Activated CD8-positive, alpha-beta memory T cell treated with anti-CD3 and anti-CD28 coated beads, Interleukin-2, amount 10 ng/mL, durations not matched to agents 7 days and 5 days (primary cell): Measurements from ENCODE around the gene KIF3B. TPM values are rescaled to one million over a fixed set of nuclear protein-coding genes. Genes with fewer than 3 reads are reported as not detected.

Source experiments
- ATAC-seq: fragments of 150-1000 bp; cut with Tn5 transposase; one replicate; pipeline ENCODE4 v1.10.0; 2021; ENCODE audit warnings: moderate library complexity
- CTCF ChIA-PET: fragments of 350-600 bp; sonication (Branson Sonifier 250); formaldehyde crosslinking; loops from one replicate; lab custom pipeline; 2021; ENCODE audit warnings: antibody characterized with exemption; lab: Charles Lee
- DNase-seq: peaks from one replicate; pipeline ENCODE4 v3.0.0-alpha.2; 2020
- H3K27ac Mint-ChIP-seq: one replicate; pipeline ENCODE4 v1.8.0; 2021; ENCODE audit warnings: mild to moderate bottlenecking, mixed read lengths
- H3K27me3 Mint-ChIP-seq: one replicate; pipeline ENCODE4 v1.8.0; 2021; ENCODE audit warnings: mixed read lengths
- H3K36me3 Mint-ChIP-seq: one replicate; pipeline ENCODE4 v1.8.0; 2021; ENCODE audit warnings: mild to moderate bottlenecking, mixed read lengths
- H3K4me1 Mint-ChIP-seq: one replicate; pipeline ENCODE4 v1.8.0; 2021; ENCODE audit warnings: mixed read lengths
- H3K4me3 Mint-ChIP-seq: one replicate; pipeline ENCODE4 v1.8.0; 2021; ENCODE audit warnings: mild to moderate bottlenecking, moderate library complexity, mixed read lengths
- H3K9me3 Mint-ChIP-seq: one replicate; pipeline ENCODE4 v1.8.0; 2022; ENCODE audit warnings: low read depth, mixed read lengths
- total RNA-seq, 2 experiments: library from RNA; stranded (reverse); gene quantifications; one replicate each; pipeline ENCODE4 v1.2.3, GENCODE V29; 2021

Gene KIF3B
- total RNA-seq: 10 to 100 TPM; 19.9 to 26.0 TPM

GRCh38 chr20:32277361-32278198, at the start of gene KIF3B:
Gene KIF3B (plus strand): TSS chr20:32277651. CDS start chr20:32309778, 32,127 bp downstream.
- ATAC-seq (peak; percentile 88), DNase-seq (peak; percentile 95)
- H3K4me1 Mint-ChIP-seq: peaks cover 44% of the 10 kb centered on the region
- H3K27me3 Mint-ChIP-seq: no peaks in the 10 kb centered on the region
- peak within 1 kb of the TSS; percentile 85 for H3K27ac Mint-ChIP-seq
- H3K9me3 Mint-ChIP-seq: peaks cover 3% of the 10 kb centered on the region
- CTCF ChIA-PET: interaction anchor here (1.0 kb wide), 1 partner anchor 75 kb away, joined by 3 read pairs; no protein-coding TSS in a partner anchor
- H3K36me3 Mint-ChIP-seq: peaks cover 15% of the 10 kb centered on the region
- H3K4me3 Mint-ChIP-seq: peak within 1 kb of the TSS; percentile 84

DNA sequence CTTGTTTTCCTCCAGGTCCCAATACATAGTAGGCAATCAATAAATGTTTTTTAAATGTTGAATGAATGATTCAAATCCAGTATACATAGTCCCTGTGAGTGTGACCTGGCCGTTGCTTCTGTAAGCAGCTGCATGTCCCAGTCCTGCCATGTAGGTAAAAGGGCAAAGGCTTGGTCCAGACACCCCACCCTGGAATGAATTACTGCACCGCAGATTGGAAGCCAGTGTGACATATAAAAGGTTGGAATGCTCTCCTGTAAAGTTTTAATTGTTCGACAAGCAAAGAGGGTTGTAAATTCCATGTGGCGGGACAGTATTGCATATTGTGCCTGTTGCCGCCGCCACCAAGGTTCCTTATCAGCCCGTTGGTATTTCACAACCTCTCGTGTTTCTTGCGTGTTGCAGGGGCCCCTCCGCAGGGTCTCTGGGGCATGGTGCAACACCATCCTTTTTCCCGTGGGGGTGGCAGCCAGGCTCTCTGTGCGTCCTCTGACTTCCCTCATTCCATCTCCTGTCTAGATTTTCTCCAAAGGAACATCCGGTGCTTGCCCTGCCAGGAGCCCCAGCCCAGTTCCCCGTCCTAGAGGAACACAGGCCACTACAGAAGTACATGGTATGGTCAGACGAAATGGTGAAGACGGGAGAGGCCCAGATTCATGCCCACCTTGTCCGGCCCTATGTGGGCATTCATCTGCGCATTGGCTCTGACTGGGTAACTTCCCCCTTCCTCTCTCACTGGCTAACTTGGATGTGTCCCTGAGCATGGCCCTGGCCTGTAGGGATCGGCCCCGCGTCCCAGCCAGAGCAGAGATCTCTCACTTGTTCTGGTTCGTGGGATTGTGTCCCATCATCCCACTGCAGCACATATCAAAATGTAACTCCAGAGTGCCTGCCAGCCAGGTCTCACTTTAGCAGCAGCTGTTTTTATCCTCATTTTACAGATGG, 49.4 kb upstream of the KIF3B start:
- no peak overlapping the region for H3K4me3 Mint-ChIP-seq
- no peak overlapping the region for H3K27ac Mint-ChIP-seq
- peaks cover 31% of the 10 kb centered on the region for H3K36me3 Mint-ChIP-seq
- H3K27me3 Mint-ChIP-seq: no peaks in the 10 kb centered on the region
- no peaks in the 10 kb centered on the region for H3K9me3 Mint-ChIP-seq
- peaks cover 19% of the 10 kb centered on the region for H3K4me1 Mint-ChIP-seq
- CTCF ChIA-PET: no interaction called here
- DNase-seq (no peak), ATAC-seq (no peak)

GRCh38 chr20:32229251-32229747, 48.2 kb upstream of the KIF3B start:
- H3K27me3 Mint-ChIP-seq: no peaks in the 10 kb centered on the region
- DNase-seq: no peak
- H3K9me3 Mint-ChIP-seq: no peaks in the 10 kb centered on the region
- peaks cover 39% of the 10 kb centered on the region for H3K36me3 Mint-ChIP-seq
- ATAC-seq: no peak
- CTCF ChIA-PET: no interaction called here
- peaks cover 22% of the 10 kb centered on the region for H3K4me1 Mint-ChIP-seq
- no peak overlapping the region for H3K4me3 Mint-ChIP-seq
- no peak overlapping the region for H3K27ac Mint-ChIP-seq

- H3K4me1 Mint-ChIP-seq: peaks cover 22% of the 10 kb centered on the region
- no peaks in the 10 kb centered on the region for H3K27me3 Mint-ChIP-seq
- peak overlapping the region; percentile 2 for H3K27ac Mint-ChIP-seq
- H3K36me3 Mint-ChIP-seq: peaks cover 41% of the 10 kb centered on the region
- ATAC-seq: no peak
- H3K4me3 Mint-ChIP-seq: no peak overlapping the region
- no peak for DNase-seq
- no peaks in the 10 kb centered on the region for H3K9me3 Mint-ChIP-seq
- CTCF ChIA-PET: interaction anchor here (1.7 kb wide), 1 partner anchor 11 kb away, joined by 5 read pairs; no protein-coding TSS in a partner anchor
These were observed 46.7 kb upstream of the KIF3B start for GRCh38 chr20:32230707-32231106.

- Mint-ChIP-seq H3K4me3 (no peak overlapping the region), H3K9me3 (no peaks in the 10 kb centered on the region), H3K27me3 (no peaks in the 10 kb centered on the region), H3K27ac (peak overlapping the region; percentile 90), H3K4me1 (peaks cover 22% of the 10 kb centered on the region), H3K36me3 (peaks cover 42% of the 10 kb centered on the region)
- ATAC-seq (no peak), DNase-seq (no peak)
- CTCF ChIA-PET: interaction anchor here (1.7 kb wide), 1 partner anchor 11 kb away, joined by 5 read pairs; no protein-coding TSS in a partner anchor
These were observed 46.2 kb upstream of the KIF3B start for GRCh38 chr20:32231245-32231644.

DNA sequence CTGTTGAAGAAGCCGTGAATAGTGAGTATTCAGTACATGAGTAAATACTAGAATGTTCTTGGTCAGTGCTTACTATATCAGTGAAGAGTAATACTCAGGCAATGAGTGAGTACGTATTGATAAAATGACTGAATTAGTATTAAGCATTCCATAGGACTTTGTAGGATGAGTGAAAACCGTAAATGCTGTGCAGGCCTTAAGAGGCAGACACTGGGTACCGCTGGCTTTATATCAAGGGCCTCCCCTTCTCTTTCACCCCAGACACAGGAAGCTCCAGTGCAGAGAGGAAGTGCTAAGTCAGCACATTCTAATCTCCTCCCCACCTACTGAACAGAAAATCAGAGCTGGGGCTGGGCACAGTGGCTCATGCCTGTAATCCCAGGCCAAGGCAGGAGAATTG, 45.6 kb upstream of the KIF3B start:
- peak overlapping the region; percentile 90 for H3K27ac Mint-ChIP-seq
- DNase-seq: peak; percentile 67
- H3K36me3 Mint-ChIP-seq: peaks cover 41% of the 10 kb centered on the region
- peaks cover 22% of the 10 kb centered on the region for H3K4me1 Mint-ChIP-seq
- CTCF ChIA-PET: interaction anchor here (0.9 to 1.7 kb wide), 6 partner anchors 9 to 54 kb away, joined by 3 to 5 read pairs (median 3); no protein-coding TSS in a partner anchor
- H3K27me3 Mint-ChIP-seq: no peaks in the 10 kb centered on the region
- no peak overlapping the region for H3K4me3 Mint-ChIP-seq
- H3K9me3 Mint-ChIP-seq: no peaks in the 10 kb centered on the region
- peak; percentile 92 for ATAC-seq

GRCh38 chr20:32232326-32232886, 45.0 kb upstream of the KIF3B start:
- Mint-ChIP-seq H3K4me1 (peaks cover 22% of the 10 kb centered on the region), H3K27me3 (no peaks in the 10 kb centered on the region), H3K9me3 (no peaks in the 10 kb centered on the region), H3K36me3 (peaks cover 44% of the 10 kb centered on the region), H3K27ac (peak overlapping the region; percentile 90), H3K4me3 (no peak overlapping the region)
- CTCF ChIA-PET: interaction anchor here (0.9 to 1.7 kb wide), 6 partner anchors 9 to 53 kb away, joined by 3 to 5 read pairs (median 3); no protein-coding TSS in a partner anchor
- DNase-seq (no peak), ATAC-seq (no peak)

GRCh38 chr20:32233286-32233685, 44.2 kb upstream of the KIF3B start:
- peaks cover 43% of the 10 kb centered on the region for H3K36me3 Mint-ChIP-seq
- CTCF ChIA-PET: interaction anchor here (1.2 kb wide), 1 partner anchor 16 kb away, joined by 3 read pairs; no protein-coding TSS in a partner anchor
- ATAC-seq (no peak), DNase-seq (no peak)
- no peaks in the 10 kb centered on the region for H3K27me3 Mint-ChIP-seq
- peaks cover 22% of the 10 kb centered on the region for H3K4me1 Mint-ChIP-seq
- H3K27ac Mint-ChIP-seq: peak overlapping the region; percentile 90
- H3K4me3 Mint-ChIP-seq: no peak overlapping the region
- no peaks in the 10 kb centered on the region for H3K9me3 Mint-ChIP-seq

GRCh38 chr20:32234135-32234808, 43.2 kb upstream of the KIF3B start:
- Mint-ChIP-seq H3K36me3 (peaks cover 39% of the 10 kb centered on the region), H3K27me3 (no peaks in the 10 kb centered on the region), H3K4me1 (peaks cover 22% of the 10 kb centered on the region), H3K4me3 (no peak overlapping the region), H3K9me3 (no peaks in the 10 kb centered on the region), H3K27ac (no peak overlapping the region)
- ATAC-seq: no peak
- CTCF ChIA-PET: no interaction called here
- DNase-seq: no peak

DNA sequence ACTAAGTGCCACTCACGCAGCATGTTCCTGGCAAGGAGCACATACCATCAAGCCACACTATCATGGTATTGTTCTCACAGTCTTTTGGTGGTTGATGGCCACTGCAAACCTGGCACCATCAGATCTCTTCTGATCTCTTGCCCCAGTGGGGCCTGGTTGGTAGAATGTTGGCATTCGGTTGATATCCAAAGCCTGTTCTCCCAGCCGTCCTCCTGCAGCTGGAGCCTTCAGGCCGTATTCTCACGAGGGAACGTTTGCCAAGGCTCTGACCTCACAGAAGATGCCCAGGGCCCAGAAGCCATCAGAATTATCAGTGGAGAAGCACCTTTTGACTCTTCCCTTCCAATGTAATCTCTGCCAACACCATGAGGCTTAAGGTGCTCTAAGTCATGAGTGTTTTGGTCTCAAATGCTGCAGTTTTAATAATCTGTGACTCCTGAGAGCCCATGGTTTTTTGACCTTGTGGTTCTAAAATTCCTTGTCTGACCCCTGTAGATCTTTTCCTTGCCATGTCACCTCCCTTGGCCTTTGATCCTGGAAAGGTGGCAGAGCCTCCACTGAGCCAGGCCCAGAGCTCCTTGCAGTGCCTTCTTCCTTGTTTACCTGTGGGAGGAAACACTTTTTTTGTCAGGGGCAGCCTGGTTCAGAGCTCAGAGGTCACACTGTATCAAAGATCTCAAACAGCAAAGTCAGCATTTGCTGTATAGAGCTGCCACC, 42.0 kb upstream of the KIF3B start:
- no peaks in the 10 kb centered on the region for H3K9me3 Mint-ChIP-seq
- no peak for ATAC-seq
- H3K27ac Mint-ChIP-seq: no peak overlapping the region
- no peak overlapping the region for H3K4me3 Mint-ChIP-seq
- H3K36me3 Mint-ChIP-seq: peaks cover 37% of the 10 kb centered on the region
- no peak for DNase-seq
- H3K27me3 Mint-ChIP-seq: no peaks in the 10 kb centered on the region
- peaks cover 27% of the 10 kb centered on the region for H3K4me1 Mint-ChIP-seq
- CTCF ChIA-PET: interaction anchor here (0.9 to 1.3 kb wide), 2 partner anchors 10 to 12 kb away, joined by 3 read pairs; no protein-coding TSS in a partner anchor

GRCh38 chr20:32236048-32236533, 41.4 kb upstream of the KIF3B start:
- Mint-ChIP-seq H3K36me3 (peaks cover 36% of the 10 kb centered on the region), H3K4me3 (no peak overlapping the region), H3K4me1 (peaks cover 27% of the 10 kb centered on the region), H3K9me3 (no peaks in the 10 kb centered on the region), H3K27ac (no peak overlapping the region), H3K27me3 (no peaks in the 10 kb centered on the region)
- DNase-seq (no peak), ATAC-seq (no peak)
- CTCF ChIA-PET: interaction anchor here (0.9 to 1.3 kb wide), 2 partner anchors 9 to 13 kb away, joined by 3 read pairs; no protein-coding TSS in a partner anchor
